ENCODE results near the gene AATK.

AATK gene

GRCh38 chr17:81196505-81197408 is 30.7 kb upstream of the AATK start:
- no peak for DNase-seq (ENCODE audit: low spot score)

- DNase-seq (ENCODE audit: low spot score), result no peak
These were observed 30.0 kb upstream of the AATK start for GRCh38 chr17:81195941-81196495.

DNA sequence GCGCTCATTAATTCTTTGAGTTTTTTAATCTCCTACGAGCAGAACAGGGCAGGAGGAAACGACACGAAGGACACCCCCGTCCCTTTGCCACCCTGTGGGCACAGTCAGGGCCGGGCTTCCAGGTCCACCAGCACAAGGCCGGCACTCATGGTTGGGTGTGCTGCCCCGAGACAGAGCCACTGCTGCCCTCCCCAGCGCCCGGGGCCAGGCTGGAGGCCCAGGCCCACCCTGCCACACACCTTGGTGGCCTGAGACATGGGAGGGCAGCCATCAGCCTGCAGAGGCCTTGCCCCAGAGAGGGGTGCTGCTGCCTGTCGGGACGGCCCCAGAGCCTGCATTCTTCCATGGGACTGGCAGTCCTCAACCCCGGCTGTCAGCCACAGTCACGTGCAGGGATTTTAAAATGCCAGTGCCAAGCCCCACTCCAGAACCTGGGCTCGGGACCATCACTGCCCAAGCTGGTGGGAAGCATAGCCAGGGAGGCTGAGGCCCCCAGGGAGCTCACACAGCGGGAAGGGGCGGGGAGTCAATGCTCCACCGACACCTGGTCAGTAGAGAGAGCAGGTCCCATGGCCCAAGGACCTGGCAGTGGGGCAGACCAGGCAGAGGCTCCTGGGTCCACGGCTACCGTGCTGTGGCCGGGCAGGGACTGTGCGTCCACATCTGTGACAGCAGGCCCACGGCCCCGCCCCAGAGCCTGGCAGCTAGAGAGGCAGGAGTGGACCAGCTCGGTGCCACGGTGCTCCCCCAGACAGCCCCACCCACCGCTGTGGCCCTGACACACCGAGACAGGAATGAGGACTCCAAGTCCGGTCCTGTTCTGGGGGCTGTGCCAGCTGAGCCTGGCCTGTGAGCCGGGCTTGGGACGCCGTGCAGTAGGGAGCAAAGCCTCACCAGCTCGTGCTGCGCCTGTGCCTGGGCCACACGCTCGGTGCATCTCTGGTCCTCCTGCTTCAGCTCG is 29.2 kb upstream of the AATK start:
- DNase-seq (ENCODE audit: low spot score), result no peak

DNA sequence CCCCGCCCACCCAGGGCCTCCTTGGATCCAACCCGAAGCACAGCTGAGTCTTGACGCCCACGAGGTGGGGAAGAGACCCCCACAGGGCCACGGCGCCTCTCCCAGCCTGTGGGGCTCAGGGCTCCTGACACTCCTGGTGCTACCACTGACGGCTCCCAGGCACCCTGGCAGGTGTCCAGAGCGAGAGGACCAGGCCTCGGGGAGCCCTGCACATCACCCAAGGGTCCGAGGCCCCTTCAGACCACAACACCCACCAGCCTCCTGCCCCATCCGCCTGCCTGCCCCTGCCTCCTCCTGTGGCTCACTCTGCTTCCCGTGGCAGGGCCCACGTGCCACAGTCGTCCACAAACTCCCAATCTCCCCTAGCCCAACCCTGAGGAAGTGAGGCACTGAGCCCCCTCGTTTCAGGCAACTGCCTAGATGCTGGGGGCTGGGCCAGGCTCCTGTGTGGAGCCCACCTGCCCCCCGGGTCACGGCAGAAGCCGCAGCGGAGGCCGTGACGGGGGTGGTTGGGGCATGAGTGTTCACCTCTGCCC is 28.3 kb upstream of the AATK start:
- DNase-seq (ENCODE audit: low spot score), result no peak

- no peak for DNase-seq (ENCODE audit: low spot score)
These were observed 27.6 kb upstream of the AATK start for GRCh38 chr17:81193470-81194224.

DNA sequence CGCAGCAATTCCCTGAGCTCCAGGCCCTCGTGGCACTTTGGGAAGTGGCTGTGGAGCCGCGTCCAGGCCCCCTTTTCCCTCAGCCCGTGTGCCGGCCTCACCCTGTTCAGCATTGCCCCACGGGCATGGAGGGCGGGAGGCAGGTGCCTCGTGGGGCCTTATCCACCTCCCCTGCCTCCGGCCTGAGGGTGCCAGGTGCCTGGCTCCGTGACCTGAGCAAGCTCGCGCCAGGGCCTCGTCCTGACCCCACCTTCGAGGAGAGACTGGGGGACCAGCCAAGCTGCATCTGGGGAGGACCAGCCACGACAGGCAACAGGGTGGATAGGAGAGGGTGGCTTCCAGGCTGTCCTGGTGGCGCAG is 27.0 kb upstream of the AATK start:
- DNase-seq (ENCODE audit: low spot score), result no peak

GRCh38 chr17:81192386-81193050 is 26.5 kb upstream of the AATK start:
- DNase-seq (ENCODE audit: low spot score), result no peak

DNA sequence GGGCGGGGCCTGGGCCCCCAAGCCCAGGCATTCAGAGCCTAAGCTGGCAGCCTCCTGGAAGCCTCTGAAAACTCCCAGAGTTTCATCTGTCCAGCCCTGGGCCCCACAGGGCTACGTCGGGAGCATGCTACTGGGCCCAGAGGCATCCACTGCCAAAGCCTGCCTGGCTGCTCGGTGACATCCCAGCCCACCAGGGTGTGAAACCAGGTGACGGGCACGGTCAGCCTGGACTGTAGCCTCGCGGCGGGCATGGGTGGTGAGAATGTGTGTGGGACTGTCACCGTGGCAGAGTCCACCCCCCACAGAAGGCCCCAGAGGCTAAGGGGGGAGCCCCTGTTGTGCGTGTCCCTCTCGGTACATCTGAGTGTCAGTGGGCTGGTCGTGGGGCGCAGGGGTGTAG is 25.6 kb upstream of the AATK start:
- DNase-seq (ENCODE audit: low spot score), result no peak

GRCh38 chr17:81191116-81191515 is 25.1 kb upstream of the AATK start:
- DNase-seq (ENCODE audit: low spot score), result no peak

GRCh38 chr17:81190591-81190990 is 24.6 kb upstream of the AATK start:
- no peak for DNase-seq (ENCODE audit: low spot score)

GRCh38 chr17:81189670-81190530 is 23.9 kb upstream of the AATK start:
- no peak for DNase-seq (ENCODE audit: low spot score)

DNA sequence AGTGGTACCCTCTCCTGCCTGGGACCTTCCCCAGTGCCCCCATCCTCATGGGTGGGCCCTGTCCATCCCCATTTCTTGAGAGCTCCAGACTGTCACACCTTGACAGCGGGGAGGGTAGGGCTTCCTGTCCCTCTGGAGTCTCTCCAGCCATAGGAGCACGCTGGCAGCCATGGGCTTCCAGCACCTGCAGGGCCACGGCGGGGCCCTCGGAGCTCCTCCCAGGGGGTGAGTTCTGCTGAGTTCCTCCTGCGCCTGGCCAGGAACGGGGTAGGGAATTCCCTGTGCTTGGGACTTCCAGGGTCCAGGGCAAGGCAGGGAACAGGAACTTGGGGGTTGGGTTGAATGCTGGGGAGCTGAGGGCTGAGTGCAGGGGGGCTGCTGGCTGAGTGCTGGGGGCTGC is 23.0 kb upstream of the AATK start:
- DNase-seq (ENCODE audit: low spot score), result no peak

GRCh38 chr17:81188491-81188840 is 22.4 kb upstream of the AATK start:
- DNase-seq (ENCODE audit: low spot score), result no peak

DNA sequence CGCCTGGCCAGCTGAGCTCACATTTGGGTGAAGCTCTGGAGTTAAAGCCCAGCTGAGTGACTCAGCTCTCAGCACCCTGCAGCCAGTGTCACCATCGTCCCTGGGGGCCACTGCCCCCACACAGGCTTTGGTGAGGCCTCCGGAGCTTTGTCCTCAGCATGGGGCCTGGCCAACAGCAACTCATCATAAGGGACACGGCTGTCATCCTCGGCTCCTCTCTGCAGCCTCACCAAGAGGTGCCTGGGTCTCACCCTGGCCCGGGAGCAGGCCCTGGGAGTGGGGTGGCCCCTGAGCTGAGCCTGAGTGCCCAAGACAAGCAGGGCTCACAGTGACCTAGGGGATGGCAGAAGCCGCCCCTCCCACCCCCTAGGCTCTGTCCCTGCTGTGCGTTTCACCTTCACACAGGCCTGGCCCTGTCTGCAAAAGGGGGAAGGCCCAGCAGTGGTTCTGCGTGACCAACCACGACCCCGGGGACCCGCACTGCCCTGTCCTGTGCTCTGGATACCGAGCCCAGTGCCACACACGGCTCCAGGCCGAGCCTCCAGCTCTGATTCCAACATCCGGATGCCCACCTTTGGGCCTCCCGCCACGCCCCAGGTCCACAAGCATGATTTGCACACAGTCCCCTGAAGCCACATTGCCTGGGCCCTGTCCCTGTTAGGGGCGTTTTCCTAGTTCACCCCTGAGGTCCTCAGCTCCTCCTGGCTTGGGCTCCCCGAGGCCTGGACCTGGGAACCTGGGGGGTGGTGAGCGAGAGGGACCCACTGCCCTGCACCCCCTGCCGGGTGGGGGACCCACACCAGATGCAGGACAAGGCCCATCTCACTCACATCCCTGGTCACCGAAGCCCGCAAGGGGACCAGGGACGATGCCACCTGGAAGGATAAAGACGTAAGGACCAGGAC is 21.8 kb upstream of the AATK start:
- DNase-seq (ENCODE audit: low spot score), result no peak

DNA sequence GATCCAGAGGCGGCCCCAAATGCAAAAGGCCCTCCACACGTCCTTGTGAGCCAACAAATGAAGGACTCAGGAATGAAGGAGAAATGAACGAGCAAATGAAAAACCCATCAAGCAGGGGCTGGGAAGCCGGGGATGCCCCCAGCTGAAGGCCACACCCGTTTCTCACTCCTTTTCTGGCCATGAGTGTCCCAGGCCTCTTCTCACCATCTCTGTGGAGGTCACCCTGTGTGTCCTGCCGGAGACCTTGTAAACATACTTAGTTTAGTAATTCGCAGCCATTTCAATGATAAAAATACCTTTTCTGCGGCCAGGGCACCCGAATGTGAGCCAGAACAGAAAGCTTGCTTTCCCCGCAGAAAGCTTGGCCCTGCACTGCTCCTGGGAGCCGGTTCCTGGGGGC is 21.1 kb upstream of the AATK start:
- DNase-seq (ENCODE audit: low spot score), result no peak

DNA sequence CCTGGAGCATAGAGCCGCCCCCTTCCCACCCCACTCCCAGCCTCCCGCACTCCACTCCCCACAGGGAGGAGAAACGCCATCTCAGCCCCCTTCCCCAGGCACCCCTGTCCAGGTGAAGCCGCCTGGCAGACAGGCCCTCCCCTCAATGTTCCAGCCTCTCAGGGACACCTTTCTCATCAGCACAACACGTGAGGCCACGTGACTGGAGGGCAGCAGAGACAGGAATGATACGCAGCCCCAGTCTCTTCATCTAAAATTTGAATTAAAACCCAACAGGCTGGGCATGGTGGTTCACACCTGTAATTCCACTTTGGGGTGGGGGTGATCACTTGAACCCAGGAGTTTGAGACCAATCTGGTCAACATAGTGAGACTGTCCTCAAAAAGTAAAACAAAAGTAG is 20.2 kb upstream of the AATK start:
- no peak for DNase-seq (ENCODE audit: low spot score)

- DNase-seq (ENCODE audit: low spot score), result no peak
These were observed 18.5 kb upstream of the AATK start for GRCh38 chr17:81184555-81184954.

DNA sequence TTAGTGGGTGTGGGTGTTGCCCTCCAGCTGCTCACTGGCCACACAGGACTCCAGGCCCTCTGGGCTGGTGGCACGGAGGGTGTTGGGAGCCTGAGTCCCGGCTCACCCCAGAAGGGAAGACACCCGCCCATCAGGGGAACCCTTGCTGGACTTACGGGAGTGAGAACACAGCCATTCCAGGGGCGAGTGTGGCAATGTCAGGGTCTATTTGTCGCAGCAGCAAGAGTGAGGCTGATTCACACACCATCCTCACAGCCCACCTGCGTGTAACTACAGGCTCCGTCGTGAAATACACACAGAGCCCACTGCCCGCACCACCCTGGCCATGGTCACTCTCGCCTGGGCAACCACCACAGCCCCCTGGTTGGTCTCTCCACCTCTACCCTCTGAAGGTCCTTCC is 17.8 kb upstream of the AATK start:
- no peak for DNase-seq (ENCODE audit: low spot score)

DNA sequence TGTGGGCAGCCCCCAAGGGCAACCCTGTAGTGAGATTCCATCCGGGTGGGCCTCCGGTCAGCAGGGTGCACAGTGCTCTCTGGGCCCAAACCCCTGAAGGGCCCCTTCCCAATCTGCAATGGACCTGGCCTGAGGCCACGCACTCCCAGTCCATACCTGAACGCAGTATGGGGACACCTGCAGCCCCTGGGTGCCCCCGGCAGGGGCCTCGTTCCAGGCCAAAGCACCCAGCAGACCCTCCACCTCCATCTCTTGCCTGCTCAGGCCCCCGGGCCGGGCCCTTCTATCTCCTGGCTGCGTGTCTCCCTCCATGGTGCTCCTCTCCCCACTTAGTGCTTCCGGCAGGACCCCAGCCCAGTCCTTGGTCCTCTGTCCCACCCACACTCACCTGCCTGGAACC is 17.3 kb upstream of the AATK start:
- DNase-seq (ENCODE audit: low spot score), result no peak

All from NAMALWA (cell line).